HepG2 (cell line): ENCODE data around the gene QKI. TPM values are rescaled to one million over a fixed set of nuclear protein-coding genes. Genes with fewer than 3 reads are reported as not detected.
A peak's percentile ranks its signal among the peaks of the same experiment; 100 is the strongest.

Source experiments
- BCL6 ChIP-seq: IDR thresholded peaks from 2 replicates; pipeline ENCODE4 v1.6.1; 2016; ENCODE audit warnings: missing genetic modification reagents, missing compliant biosample characterization
- DMTF1 ChIP-seq: sonication (generic); formaldehyde crosslinking; IDR thresholded peaks from 2 replicates; pipeline ENCODE4 v1.4.0; 2020; ENCODE audit warnings: mild to moderate bottlenecking, missing genetic modification reagents
- MYC ChIP-seq: sonication (generic); formaldehyde crosslinking; IDR thresholded peaks from 2 replicates; pipeline ENCODE4 v1.9.0; 2021; ENCODE audit warnings: missing genetic modification reagents, borderline replicate concordance
- NKX3-1 ChIP-seq: sonication (generic); formaldehyde crosslinking; IDR thresholded peaks from 2 replicates; pipeline ENCODE4 v1.5.0; 2020; ENCODE audit warnings: missing genetic modification reagents
- NR2F1 ChIP-seq, 2 experiments: fragments of 450-650 bp in 1 of 2; formaldehyde crosslinking in 1 of 2; IDR thresholded peaks; 2 replicates each; pipeline versions ENCODE4 v1.5.0 to v1.6.1; 2016 to 2020; ENCODE audit warnings: mild to moderate bottlenecking in 1 of 2, missing compliant biosample characterization in 1 of 2, missing genetic modification reagents in 1 of 2, moderate library complexity in 1 of 2
- SP140L ChIP-seq: sonication (generic); formaldehyde crosslinking; IDR thresholded peaks from 2 replicates; pipeline ENCODE4 v1.4.0; 2020; ENCODE audit warnings: missing genetic modification reagents, borderline replicate concordance
- SYNCRIP ChIP-seq: fragments of 200-400 bp; formaldehyde crosslinking; IDR thresholded peaks from 2 replicates; pipeline ENCODE4 v1.6.1; 2018; ENCODE audit warnings: mild to moderate bottlenecking, low read depth, low read length; ENCODE audit not compliant: insufficient read depth
- TBP ChIP-seq: sonication (generic); formaldehyde crosslinking; IDR thresholded peaks from 2 replicates; pipeline ENCODE4 v1.5.0; 2020; ENCODE audit warnings: missing genetic modification reagents
- THAP9 ChIP-seq: sonication (generic); formaldehyde crosslinking; IDR thresholded peaks from 2 replicates; pipeline ENCODE4; 2020; ENCODE audit warnings: missing genetic modification reagents, mild to moderate bottlenecking, borderline replicate concordance
- TOE1 ChIP-seq: sonication (generic); formaldehyde crosslinking; IDR thresholded peaks from 2 replicates; pipeline ENCODE4 v1.4.0; 2020; ENCODE audit warnings: mild to moderate bottlenecking, missing genetic modification reagents
- ZEB1 ChIP-seq: IDR thresholded peaks from 2 replicates; pipeline ENCODE4 v1.6.1; 2012; ENCODE audit warnings: mild to moderate bottlenecking, low read depth, inconsistent platforms; ENCODE audit not compliant: insufficient replicate concordance
- ZFAT ChIP-seq: sonication (generic); formaldehyde crosslinking; conservative IDR thresholded peaks from 2 replicates; pipeline ENCODE4 v1.8.1; 2023; ENCODE audit warnings: missing genetic modification reagents, inconsistent platforms
- ZKSCAN8 ChIP-seq: IDR thresholded peaks from 2 replicates; pipeline ENCODE4 v1.6.1; 2016; ENCODE audit warnings: borderline replicate concordance, missing genetic modification reagents, missing compliant biosample characterization
- ZNF550 ChIP-seq: sonication (generic); formaldehyde crosslinking; IDR thresholded peaks from 2 replicates; pipeline ENCODE4 v1.4.0; 2020; ENCODE audit warnings: mild to moderate bottlenecking, missing genetic modification reagents, borderline replicate concordance
- ZNF574 ChIP-seq: sonication (generic); formaldehyde crosslinking; IDR thresholded peaks from 2 replicates; pipeline ENCODE4 v1.4.0; 2020; ENCODE audit warnings: missing genetic modification reagents
- ZNF660 ChIP-seq: sonication (generic); formaldehyde crosslinking; IDR thresholded peaks from 2 replicates; pipeline ENCODE4 v1.5.1; 2020; ENCODE audit warnings: mild to moderate bottlenecking, low read depth, missing genetic modification reagents, borderline replicate concordance
- polyA plus RNA-seq, 8 experiments: library from polyadenylated mRNA; depleted of rRNA in 3 of 8; stranded (reverse) in 7 of 8; unstranded in 1 of 8; fragments of >200 nt; fragmentation: Illumina TruSeq in 4 of 8; extraction: Trizol in 4 of 8; gene quantifications; 2 replicates each; pipeline versions ENCODE4 v1.2.1 to v1.2.3, GENCODE V29; 2011 to 2016; ENCODE audit warnings: low read depth in 4 of 8, missing spikeins in 1 of 8, mixed read lengths in 1 of 8; ENCODE audit not compliant: insufficient read depth in 1 of 8
- total RNA-seq, 5 experiments: library from RNA; depleted of rRNA; stranded (reverse); fragments of >200 nt; fragmentation: Illumina TruSeq; extraction: Trizol; gene quantifications; 2 replicates each; pipeline ENCODE4 v1.2.3, GENCODE V29; 2016; ENCODE audit warnings: low read depth in 1 of 5

The QKI gene
- total and polyA plus RNA-seq, 2 of the 13 experiments (the other 11 are each of a cell fraction or from before 2014, with no cell fraction given): 136 to 137 TPM

- TF ChIP-seq NR2F1 (CRISPR knock-in tag; IDR thresholded peaks at IDR 0.05) (no peak), DMTF1 (CRISPR knock-in tag) (peak; percentile 33; the same call in 1 of the 2 replicates), TOE1 (CRISPR knock-in tag) (no peak), ZNF574 (CRISPR knock-in tag) (peak; percentile 75), ZEB1 (peak; percentile 6), NKX3-1 (CRISPR knock-in tag) (peak; percentile 37; the same call in 1 of the 2 replicates), ZFAT (no peak), ZKSCAN8 (no peak), SYNCRIP (no peak), ZNF660 (CRISPR knock-in tag) (no peak), ZNF550 (no peak), SP140L (no peak), THAP9 (CRISPR knock-in tag) (no peak), MYC (peak; percentile 71; the same call in 1 of the 2 replicates), TBP (CRISPR knock-in tag) (no peak), BCL6 (CRISPR knock-in tag) (peak; percentile 26; the same call in 1 of the 2 replicates)
These were observed 987 bp upstream of the QKI start (continued) for GRCh38 chr6:163413345-163414116.
